ENCODE measurements around the gene RPIA. TPM values are rescaled to one million over a fixed set of nuclear protein-coding genes. Genes with fewer than 3 reads are reported as not detected.

RPIA gene
- total RNA-seq, 1 experiment from 2014 or later = 18.2 TPM

DNA sequence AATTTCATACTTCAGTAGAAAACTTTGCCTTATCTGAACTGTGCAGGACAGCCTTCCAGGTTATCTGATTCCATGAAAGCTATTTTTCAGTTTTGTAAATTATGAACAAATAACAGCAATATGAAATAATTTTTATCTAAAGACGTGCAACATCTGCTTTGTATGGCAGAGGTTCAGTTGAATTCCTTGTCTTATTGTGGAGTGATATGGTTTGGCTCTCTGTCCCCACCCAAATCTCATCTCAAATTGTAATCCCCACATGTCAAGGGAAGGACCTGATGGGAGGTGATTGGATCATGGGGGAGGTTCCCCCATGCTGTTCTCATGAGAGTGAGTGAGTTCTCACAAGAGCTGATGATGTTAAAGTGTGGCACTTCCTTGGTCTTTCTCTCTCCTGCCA lies 18.1 kb upstream of the RPIA start:
- intact Hi-C loops (cut with micrococcal nuclease; ENCODE audit: unreplicated experiment) = no loop called here
- BruUV-seq (replicated peaks) = no TSS peak
- in situ Hi-C loops (cut with HindIII; ENCODE audit: low pct_unique_long_range_greater_than_20kb, low sequenced_read_pairs) = no loop called here

DNA sequence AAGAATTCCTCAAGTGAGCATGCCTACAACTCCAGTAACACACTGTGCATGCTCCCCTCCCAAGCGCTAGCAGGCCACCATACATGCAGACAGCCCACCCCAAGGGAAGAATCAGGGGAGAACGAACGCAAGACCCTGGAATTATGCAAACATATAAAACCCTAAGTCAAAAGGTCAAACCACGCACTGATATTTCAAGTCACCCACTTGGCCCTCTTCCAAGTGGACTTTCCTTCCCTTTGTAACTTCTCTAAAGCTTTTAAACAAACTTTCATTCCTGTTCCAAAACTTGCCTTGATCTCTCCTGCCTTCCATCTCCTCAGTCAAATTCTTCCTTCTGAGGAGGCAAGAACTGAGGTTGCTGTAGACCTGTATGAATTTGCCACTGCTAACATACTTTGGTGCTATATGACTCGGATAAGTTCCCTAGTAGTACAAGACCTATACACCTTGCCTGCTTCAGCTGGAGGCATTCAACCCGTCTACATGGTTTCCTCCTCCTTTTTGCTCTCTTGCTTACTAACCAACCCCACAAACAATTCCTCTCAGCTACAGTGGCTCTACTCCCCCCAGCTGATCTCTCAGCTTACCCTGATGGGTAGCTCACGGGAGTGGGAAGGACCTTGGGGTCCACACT lies 11.1 kb upstream of the RPIA start:
- ChIA-PET POLR2A (no interaction called here), CTCF (no interaction called here)
- Histone ChIP-seq H3K27ac (ENCODE audit: low read length) (no peak overlapping the region), H3K36me3 (ENCODE audit: control insufficient read depth, insufficient read depth, low read length) (no peaks in the 10 kb centered on the region), H3K9me3 (ENCODE audit: control insufficient read depth, insufficient read depth, low read depth, low read length) (peaks cover 17% of the 10 kb centered on the region), H3K4me3 (ENCODE audit: low read depth in 2 of 2, low read length in 2 of 2) (no peak overlapping the region), H3K4me1 (ENCODE audit: control insufficient read depth, insufficient read depth, low read length) (no peaks in the 10 kb centered on the region), H3K27me3 (ENCODE audit: control insufficient read depth, insufficient read depth, low read length) (no peaks in the 10 kb centered on the region; the same call in 1 of the 2 replicates)
- no TSS peak for BruUV-seq (replicated peaks)
- TF ChIP-seq TCF7L2 (IDR thresholded peaks at IDR 0.05; ENCODE audit: low read depth, low read length) (no peak), SIN3A (IDR thresholded peaks at IDR 0.05; ENCODE audit: borderline replicate concordance, insufficient read depth, low read depth, low read length) (no peak), POLR2AphosphoS5 (IDR thresholded peaks at IDR 0.05; ENCODE audit: low read depth, low read length) (no peak)
- TF ChIP-seq, protein P1, sequence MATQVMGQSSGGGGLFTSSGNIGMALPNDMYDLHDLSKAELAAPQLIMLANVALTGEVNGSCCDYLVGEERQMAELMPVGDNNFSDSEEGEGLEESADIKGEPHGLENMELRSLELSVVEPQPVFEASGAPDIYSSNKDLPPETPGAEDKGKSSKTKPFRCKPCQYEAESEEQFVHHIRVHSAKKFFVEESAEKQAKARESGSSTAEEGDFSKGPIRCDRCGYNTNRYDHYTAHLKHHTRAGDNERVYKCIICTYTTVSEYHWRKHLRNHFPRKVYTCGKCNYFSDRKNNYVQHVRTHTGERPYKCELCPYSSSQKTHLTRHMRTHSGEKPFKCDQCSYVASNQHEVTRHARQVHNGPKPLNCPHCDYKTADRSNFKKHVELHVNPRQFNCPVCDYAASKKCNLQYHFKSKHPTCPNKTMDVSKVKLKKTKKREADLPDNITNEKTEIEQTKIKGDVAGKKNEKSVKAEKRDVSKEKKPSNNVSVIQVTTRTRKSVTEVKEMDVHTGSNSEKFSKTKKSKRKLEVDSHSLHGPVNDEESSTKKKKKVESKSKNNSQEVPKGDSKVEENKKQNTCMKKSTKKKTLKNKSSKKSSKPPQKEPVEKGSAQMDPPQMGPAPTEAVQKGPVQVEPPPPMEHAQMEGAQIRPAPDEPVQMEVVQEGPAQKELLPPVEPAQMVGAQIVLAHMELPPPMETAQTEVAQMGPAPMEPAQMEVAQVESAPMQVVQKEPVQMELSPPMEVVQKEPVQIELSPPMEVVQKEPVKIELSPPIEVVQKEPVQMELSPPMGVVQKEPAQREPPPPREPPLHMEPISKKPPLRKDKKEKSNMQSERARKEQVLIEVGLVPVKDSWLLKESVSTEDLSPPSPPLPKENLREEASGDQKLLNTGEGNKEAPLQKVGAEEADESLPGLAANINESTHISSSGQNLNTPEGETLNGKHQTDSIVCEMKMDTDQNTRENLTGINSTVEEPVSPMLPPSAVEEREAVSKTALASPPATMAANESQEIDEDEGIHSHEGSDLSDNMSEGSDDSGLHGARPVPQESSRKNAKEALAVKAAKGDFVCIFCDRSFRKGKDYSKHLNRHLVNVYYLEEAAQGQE (IDR thresholded peaks at IDR 0.05; ENCODE audit: insufficient read depth in 1 of 2, low read depth in 2 of 2, low read length in 1 of 2) = no peak
- TF ChIP-seq, protein P2, sequence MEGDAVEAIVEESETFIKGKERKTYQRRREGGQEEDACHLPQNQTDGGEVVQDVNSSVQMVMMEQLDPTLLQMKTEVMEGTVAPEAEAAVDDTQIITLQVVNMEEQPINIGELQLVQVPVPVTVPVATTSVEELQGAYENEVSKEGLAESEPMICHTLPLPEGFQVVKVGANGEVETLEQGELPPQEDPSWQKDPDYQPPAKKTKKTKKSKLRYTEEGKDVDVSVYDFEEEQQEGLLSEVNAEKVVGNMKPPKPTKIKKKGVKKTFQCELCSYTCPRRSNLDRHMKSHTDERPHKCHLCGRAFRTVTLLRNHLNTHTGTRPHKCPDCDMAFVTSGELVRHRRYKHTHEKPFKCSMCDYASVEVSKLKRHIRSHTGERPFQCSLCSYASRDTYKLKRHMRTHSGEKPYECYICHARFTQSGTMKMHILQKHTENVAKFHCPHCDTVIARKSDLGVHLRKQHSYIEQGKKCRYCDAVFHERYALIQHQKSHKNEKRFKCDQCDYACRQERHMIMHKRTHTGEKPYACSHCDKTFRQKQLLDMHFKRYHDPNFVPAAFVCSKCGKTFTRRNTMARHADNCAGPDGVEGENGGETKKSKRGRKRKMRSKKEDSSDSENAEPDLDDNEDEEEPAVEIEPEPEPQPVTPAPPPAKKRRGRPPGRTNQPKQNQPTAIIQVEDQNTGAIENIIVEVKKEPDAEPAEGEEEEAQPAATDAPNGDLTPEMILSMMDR (IDR thresholded peaks at IDR 0.05) = no peak
- DNase-seq (ENCODE audit: low read depth, low spot score) = no peak
- intact Hi-C loops (cut with micrococcal nuclease; ENCODE audit: unreplicated experiment) (no loop called here), in situ Hi-C loops (cut with HindIII; ENCODE audit: low pct_unique_long_range_greater_than_20kb, low sequenced_read_pairs) (no loop called here)
- ATAC-seq = no peak

More for the DNA sequence above, 18.1 kb upstream of the RPIA start:
- Histone ChIP-seq H3K27me3 (ENCODE audit: control insufficient read depth, insufficient read depth, low read length) (0 out of 2 replicates have a peak, but pooled peaks cover 2% of the 10 kb centered on the region), H3K4me1 (ENCODE audit: control insufficient read depth, insufficient read depth, low read length) (no peaks in the 10 kb centered on the region), H3K27ac (ENCODE audit: low read length) (no peak overlapping the region), H3K9me3 (ENCODE audit: control insufficient read depth, insufficient read depth, low read depth, low read length) (no peaks in the 10 kb centered on the region), H3K4me3 (ENCODE audit: low read depth in 2 of 2, low read length in 2 of 2) (no peak overlapping the region), H3K36me3 (ENCODE audit: control insufficient read depth, insufficient read depth, low read length) (no peaks in the 10 kb centered on the region)
- no peak for ATAC-seq
- POLR2A ChIA-PET = no interaction called here
- no peak for TF ChIP-seq POLR2AphosphoS5 (IDR thresholded peaks at IDR 0.05; ENCODE audit: low read depth, low read length)
- TF ChIP-seq, protein P1 (IDR thresholded peaks at IDR 0.05; ENCODE audit: insufficient read depth in 1 of 2, low read depth in 2 of 2, low read length in 1 of 2) = no peak
- TF ChIP-seq, protein P2 (IDR thresholded peaks at IDR 0.05) = 0 out of 2 replicates have a peak, but pooled peaks have one; percentile 4
- CTCF ChIA-PET = no interaction called here
- no peak for DNase-seq (ENCODE audit: low read depth, low spot score)

Measured in Panc1 (cell line).